EL (cell line): ENCODE results near the gene ROBO4.
A peak's percentile ranks its signal among the peaks of the same experiment; 100 is the strongest.

Experiments used
- DNase-seq: peaks from one replicate; pipeline ENCODE4 v3.0.0-alpha.2; 2016

The ROBO4 gene

DNA sequence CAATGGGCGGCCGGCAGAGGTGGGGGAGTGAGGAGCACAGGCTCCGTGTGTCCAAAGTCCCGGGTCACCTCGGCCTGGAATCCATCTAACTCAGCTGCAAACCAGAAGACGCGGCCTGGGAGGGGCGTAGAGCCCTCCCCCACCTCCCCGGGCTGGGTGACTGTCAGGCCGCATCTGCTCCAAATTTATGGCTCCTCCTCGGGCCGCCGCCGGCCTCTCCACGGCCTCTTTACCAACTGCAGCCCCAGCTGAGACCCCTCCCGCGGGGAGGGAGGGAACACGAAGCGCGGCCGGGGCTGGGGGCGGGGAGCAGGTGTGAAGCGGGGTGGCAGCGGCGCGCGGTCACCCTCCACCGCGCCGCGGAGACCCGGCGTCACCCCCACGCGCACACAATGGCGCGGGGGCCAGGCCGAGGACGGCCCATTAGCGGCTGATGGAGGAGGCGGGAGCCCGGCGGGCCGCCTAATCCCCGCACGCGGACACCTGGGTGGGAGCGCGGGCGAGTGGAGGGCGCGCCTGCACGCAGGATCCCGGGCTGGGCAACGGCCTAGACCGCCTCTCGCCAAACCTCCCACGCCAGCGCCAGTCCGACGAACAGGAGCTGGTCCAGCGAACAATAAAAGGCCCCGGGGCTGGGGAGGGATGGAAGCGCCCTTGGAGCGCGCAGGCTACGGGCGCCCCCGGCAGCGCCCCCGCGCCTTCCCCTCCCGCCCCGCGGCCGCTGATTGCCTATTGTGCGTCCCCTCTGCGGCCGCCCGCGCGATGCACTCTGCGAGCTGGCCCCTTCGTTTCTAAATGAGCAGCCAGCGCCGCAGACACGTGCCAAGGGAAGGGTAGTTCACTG, 58.3 kb downstream of the ROBO4 start:
- no peak for DNase-seq

DNA sequence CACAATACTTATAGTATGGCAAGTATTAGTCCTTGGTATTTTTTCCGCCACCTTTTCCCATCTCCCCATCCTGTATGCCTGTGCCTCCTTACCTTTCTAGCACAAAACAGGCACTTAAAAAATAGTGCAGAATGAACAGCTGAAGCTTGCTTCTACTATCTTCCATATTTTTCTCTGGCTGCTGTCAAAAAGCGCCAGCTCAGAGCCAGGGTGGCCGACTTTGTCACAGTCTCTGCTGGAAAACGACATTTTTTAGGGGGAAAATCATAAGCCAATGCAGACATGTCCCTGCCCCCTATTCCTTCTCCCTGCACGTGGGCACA, 58.9 kb downstream of the ROBO4 start:
- DNase-seq: no peak

- DNase-seq: peak; percentile 82
Measured at GRCh38 chr11:124837491-124837856, 60.2 kb downstream of the ROBO4 start.

GRCh38 chr11:124835918-124836317, 61.7 kb downstream of the ROBO4 start:
- DNase-seq: no peak

DNA sequence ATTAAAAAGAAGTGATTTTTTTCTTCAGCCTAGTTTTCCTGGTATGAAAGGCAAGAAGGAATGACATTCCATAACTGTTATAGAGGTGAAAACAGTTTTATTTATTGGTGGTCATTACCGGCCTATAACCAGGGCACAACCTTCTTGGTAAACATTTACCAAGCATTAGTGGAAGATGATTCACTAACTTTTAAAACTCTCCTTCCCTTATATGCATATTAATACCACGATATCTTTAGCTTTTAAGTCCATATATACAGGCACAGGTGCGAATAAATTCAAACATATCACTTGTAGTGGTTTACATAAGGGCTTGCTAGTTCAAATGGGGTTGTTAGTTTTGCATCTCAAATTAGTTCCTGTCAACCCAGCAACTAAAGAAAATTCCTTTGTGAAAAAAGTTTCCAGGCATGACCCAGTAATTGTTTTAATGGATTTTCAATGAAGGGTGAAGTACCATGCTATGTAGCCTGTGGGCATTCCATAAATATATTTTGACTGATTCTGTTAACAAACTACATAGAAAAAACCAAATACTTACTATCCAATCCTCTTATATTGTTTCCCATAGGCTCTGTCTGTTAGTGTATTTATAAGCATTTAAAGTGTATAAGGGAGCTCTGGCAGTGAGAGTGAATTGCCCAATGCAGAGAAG, 63.0 kb downstream of the ROBO4 start:
- no peak for DNase-seq
